ENCODE data around the gene CDC42BPA.

- no peak for TF ChIP-seq SP1 (IDR thresholded peaks at IDR 0.05)
- TF ChIP-seq ZNF384 (IDR thresholded peaks at IDR 0.05), result no peak
- no peak for TF ChIP-seq BHLHE40 (IDR thresholded peaks at IDR 0.05; ENCODE audit: borderline replicate concordance)
- no peak for TF ChIP-seq TARDBP (IDR thresholded peaks at IDR 0.05)
- TF ChIP-seq ARNT (IDR thresholded peaks at IDR 0.05), result no peak
- no peak for TF ChIP-seq FOXK2 (IDR thresholded peaks at IDR 0.05)
Measured at GRCh38 chr1:227102056-227102455, 216.2 kb downstream of the CDC42BPA start.
